GM06990 (cell line): Measurements from ENCODE around the gene C1QB.
A peak's percentile ranks its signal among the peaks of the same experiment; 100 is the strongest.

Experiments used
- DNase-seq: peaks from one replicate; pipeline ENCODE4 v3.0.0-alpha.2; 2011; ENCODE audit not compliant: insufficient read length; ENCODE audit errors: extremely low read depth
- H3K27me3 ChIP-seq: replicated peaks from 2 replicates; pipeline ENCODE4 v1.6.0; 2011; ENCODE audit warnings: low read length; ENCODE audit not compliant: control insufficient read depth, insufficient read depth
- H3K36me3 ChIP-seq: 2 replicates; pipeline ENCODE4 v1.5.1; 2011; ENCODE audit warnings: low read length; ENCODE audit not compliant: control insufficient read depth, insufficient read depth
- H3K4me3 ChIP-seq: replicated peaks from 2 replicates; pipeline ENCODE4 v1.5.1; 2011; ENCODE audit warnings: low read depth, mild to moderate bottlenecking, control low read depth, low read length
- TF ChIP-seq, protein P1 (sequence below): IDR thresholded peaks from 2 replicates; pipeline ENCODE4 v1.5.1; 2011; ENCODE audit warnings: low read length, control low read depth, mild to moderate bottlenecking, inconsistent platforms; ENCODE audit not compliant: insufficient read depth, poor library complexity, severe bottlenecking

C1QB gene

DNA sequence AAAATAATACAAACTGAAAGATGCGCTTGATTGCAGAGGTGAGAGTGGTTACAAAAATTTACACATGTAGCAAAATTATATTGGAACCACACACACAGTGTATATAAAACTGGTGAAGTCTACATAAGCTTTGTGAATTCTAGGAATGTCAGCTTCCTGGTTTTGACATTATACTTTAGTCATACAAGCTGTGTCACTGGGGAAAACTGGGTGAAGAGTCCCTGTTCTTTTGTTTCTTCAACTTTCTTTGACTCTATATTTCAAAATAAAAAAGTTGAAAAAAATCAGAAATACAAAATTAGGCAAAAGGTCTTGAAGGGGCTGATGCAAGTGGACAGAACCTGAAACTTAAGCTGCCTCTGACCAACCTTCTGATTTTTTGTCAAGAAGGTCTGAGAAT lies 6.7 kb upstream of the C1QB start:
- H3K27me3 ChIP-seq: no peaks in the 10 kb centered on the region; the same call in 1 of the 2 replicates
- no peaks in the 10 kb centered on the region for H3K36me3 ChIP-seq
- DNase-seq: no peak
- TF ChIP-seq, protein P1, sequence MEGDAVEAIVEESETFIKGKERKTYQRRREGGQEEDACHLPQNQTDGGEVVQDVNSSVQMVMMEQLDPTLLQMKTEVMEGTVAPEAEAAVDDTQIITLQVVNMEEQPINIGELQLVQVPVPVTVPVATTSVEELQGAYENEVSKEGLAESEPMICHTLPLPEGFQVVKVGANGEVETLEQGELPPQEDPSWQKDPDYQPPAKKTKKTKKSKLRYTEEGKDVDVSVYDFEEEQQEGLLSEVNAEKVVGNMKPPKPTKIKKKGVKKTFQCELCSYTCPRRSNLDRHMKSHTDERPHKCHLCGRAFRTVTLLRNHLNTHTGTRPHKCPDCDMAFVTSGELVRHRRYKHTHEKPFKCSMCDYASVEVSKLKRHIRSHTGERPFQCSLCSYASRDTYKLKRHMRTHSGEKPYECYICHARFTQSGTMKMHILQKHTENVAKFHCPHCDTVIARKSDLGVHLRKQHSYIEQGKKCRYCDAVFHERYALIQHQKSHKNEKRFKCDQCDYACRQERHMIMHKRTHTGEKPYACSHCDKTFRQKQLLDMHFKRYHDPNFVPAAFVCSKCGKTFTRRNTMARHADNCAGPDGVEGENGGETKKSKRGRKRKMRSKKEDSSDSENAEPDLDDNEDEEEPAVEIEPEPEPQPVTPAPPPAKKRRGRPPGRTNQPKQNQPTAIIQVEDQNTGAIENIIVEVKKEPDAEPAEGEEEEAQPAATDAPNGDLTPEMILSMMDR: no peak
- H3K4me3 ChIP-seq: no peak overlapping the region

DNA sequence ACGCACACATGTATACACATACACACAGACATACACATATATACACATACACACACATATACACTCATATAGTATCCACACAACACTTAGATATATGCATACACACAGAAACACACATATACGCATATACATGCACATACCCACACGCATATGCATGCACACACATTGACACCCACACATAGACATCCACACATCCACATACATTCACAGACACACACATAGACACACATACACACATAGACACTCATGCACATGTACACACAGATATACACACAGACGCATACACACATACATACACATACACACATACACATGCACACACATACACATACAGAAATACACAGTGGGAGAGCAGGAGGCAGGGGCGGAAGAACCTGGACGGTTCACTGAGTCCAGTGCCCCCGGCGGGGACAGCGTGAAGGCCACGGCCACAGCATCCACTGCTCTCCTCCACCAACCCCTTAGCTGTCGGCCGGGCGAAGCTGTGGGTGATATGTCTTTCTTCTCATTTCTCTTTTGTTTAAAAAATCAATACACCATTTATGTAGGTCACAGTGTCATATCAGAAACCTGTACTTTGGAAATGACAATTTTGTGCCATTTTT lies 2.8 kb upstream of the C1QB start:
- no peaks in the 10 kb centered on the region; the same call in none of the 2 replicates for H3K27me3 ChIP-seq
- no peak for DNase-seq
- H3K4me3 ChIP-seq: no peak overlapping the region
- H3K36me3 ChIP-seq: no peaks in the 10 kb centered on the region
- TF ChIP-seq, protein P1: no peak

DNA sequence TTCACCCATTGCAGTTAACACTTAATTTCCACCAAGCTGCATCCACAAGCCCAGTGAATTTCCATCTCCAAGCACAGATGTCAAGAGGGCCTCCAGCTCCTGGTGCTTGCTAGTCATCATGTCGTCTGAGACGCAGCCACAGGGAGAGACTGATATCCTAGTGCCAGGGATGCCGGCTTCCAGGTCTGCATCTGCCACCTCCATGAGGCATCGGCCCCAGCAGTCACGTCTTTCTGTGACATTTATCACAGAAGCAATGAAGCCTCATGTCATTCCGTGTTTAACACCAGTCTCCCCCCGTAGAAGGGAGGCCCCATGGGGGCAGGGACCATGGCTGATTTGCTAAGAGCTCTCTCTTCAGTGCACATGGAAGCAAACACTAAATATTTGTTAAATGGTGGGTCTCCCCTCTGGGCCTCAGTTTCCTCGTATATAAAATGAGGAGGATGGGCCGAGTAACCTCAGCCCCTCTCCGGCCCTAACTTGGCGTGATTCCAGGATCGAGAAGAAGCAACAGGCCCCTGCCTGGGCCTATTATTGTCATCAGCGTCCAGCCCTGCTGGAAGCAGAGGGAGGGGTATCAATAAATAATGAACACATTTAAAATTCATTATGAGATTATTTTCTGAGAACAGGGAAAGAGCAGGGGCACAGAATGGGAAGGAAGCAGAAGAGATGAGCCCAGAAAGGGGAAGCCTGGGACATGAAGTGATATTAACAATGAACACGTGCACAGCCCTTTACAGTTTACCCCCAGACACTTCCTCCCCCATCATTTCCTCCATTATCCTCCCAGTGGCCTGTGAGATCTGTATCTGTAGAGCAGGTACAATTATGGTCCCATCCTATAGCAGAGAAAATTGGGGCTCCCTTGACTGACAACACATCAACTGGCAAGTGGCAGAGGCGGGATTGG lies 837 bp upstream of the C1QB start:
- H3K27me3 ChIP-seq: no peaks in the 10 kb centered on the region; the same call in none of the 2 replicates
- no peak overlapping the region for H3K4me3 ChIP-seq
- TF ChIP-seq, protein P1: no peak
- H3K36me3 ChIP-seq: no peaks in the 10 kb centered on the region
- no peak for DNase-seq

DNA sequence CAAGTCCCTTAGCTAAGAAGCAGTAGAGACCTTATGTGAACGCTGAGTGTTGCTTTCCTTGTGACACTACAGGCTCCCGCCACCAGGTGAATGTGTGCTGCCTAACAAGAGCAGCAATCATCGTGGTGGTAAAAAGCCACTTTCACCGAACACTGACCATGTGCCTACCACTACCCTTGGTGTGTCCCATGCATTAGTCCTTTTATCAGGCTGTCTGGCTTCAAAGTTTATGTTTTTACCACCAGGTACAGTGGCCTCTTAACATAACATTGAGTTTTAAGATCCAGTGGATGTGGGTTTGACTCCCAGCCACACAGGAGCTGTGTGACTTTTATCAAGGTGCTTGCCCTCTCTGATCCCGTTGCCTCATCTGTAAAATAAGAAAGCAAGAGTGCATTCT lies 1.7 kb downstream of the C1QB start:
- no peaks in the 10 kb centered on the region for H3K36me3 ChIP-seq
- no peaks in the 10 kb centered on the region; the same call in none of the 2 replicates for H3K27me3 ChIP-seq
- DNase-seq: no peak
- H3K4me3 ChIP-seq: no peak overlapping the region
- TF ChIP-seq, protein P1: no peak

DNA sequence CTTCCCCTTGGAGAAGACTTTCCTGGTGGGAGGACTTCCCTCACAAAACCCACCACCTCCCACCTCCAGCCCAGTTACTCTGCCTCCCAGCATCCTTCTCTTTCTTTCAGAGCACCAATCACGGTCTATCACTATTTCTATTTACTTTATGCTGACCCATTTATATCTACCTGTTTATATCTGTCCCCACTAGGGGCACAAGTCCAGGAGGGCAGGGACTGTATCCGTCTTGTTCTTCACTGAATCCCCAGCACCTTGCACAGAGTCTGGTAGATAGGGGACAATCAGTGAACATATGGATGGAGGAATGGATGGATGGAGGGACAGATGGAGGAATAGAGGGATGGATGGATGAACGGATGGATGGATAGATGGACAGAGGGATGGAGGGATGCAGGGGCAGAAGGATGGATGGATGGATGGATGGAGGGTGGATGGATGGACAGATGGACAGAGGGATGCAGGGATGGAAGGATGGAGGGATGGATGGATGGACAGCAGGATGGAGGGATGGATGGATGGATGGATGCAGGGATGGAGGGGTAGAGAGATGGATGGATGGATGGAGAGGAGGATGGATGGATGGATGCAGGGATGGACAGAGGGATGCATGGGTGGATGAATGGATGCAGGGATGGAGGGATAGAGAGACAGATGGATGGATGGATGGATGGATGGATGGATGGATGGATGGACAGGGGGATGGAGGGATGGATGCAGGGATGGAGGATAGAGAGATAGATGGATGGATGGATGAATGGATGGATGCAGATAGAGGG lies 5.5 kb downstream of the C1QB start:
- Histone ChIP-seq H3K4me3 (no peak overlapping the region), H3K36me3 (no peaks in the 10 kb centered on the region), H3K27me3 (no peaks in the 10 kb centered on the region; the same call in 1 of the 2 replicates)
- TF ChIP-seq, protein P1: peak; percentile 33
- no peak for DNase-seq
